CD4-positive, CD25-positive, alpha-beta regulatory T cell (primary cell): ENCODE data around the gene AP1AR. TPM values are rescaled to one million over a fixed set of nuclear protein-coding genes. Genes with fewer than 3 reads are reported as not detected.
A peak's percentile ranks its signal among the peaks of the same experiment; 100 is the strongest.

ENCODE experiments used
- ATAC-seq, 2 donors: fragments of 150-1000 bp; cut with Tn5 transposase; one replicate each; pipeline ENCODE4 v1.10.0; 2021; ENCODE audit warnings: low read depth in 2 of 2, moderate number of reproducible peaks in 2 of 2, moderate library complexity in 1 of 2
- DNase-seq, 3 donors: peaks; one replicate each; pipeline versions ENCODE4 v3.0.0 to v3.0.0-alpha.2; 2012 to 2022; ENCODE audit warnings: mixed read lengths in 1 of 3
- H3K27ac ChIP-seq: one replicate; pipeline ENCODE4 v1.7.0; 2013; ENCODE audit warnings: mild to moderate bottlenecking, low read length; ENCODE audit not compliant: insufficient read depth, poor library complexity, severe bottlenecking
- H3K27me3 ChIP-seq: one replicate; pipeline ENCODE4 v1.7.0; 2013; ENCODE audit warnings: low read length; ENCODE audit not compliant: control insufficient read depth, insufficient read depth
- H3K36me3 ChIP-seq: one replicate; pipeline ENCODE4 v1.7.0; 2013; ENCODE audit warnings: mild to moderate bottlenecking, low read length, moderate library complexity; ENCODE audit not compliant: control insufficient read depth, insufficient read depth
- H3K4me1 ChIP-seq: 2 replicates; pipeline ENCODE4 v1.7.0; 2013; ENCODE audit warnings: mild to moderate bottlenecking, low read length; ENCODE audit not compliant: insufficient read depth, control insufficient read depth, poor library complexity, severe bottlenecking
- H3K4me3 ChIP-seq: one replicate; pipeline ENCODE4 v1.7.0; 2013; ENCODE audit warnings: low read depth, mild to moderate bottlenecking, low read length, moderate library complexity
- H3K9me3 ChIP-seq, 2 experiments: 1 replicate in 1 of 2; 2 replicates in 1 of 2; pipeline ENCODE4 v1.7.0; 2013; ENCODE audit warnings: low read length in 2 of 2, mild to moderate bottlenecking in 1 of 2, moderate library complexity in 1 of 2; ENCODE audit not compliant: control insufficient read depth in 2 of 2
- H3K27ac Mint-ChIP-seq, 3 donors: one replicate each; pipeline ENCODE4 v1.8.0; 2020 to 2022; ENCODE audit warnings: mild to moderate bottlenecking in 3 of 3, mixed read lengths in 3 of 3, moderate library complexity in 2 of 3
- H3K27me3 Mint-ChIP-seq: one replicate; pipeline ENCODE4 v1.8.0; 2022; ENCODE audit warnings: mild to moderate bottlenecking, mixed read lengths
- H3K36me3 Mint-ChIP-seq: one replicate; pipeline ENCODE4 v1.8.0; 2020; ENCODE audit warnings: mixed read lengths
- H3K4me1 Mint-ChIP-seq, 4 donors: one replicate each; pipeline ENCODE4 v1.8.0; 2020 to 2022; ENCODE audit warnings: mixed read lengths in 4 of 4, mild to moderate bottlenecking in 1 of 4
- H3K4me3 Mint-ChIP-seq, 4 donors: one replicate each; pipeline ENCODE4 v1.8.0; 2020 to 2022; ENCODE audit warnings: mild to moderate bottlenecking in 4 of 4, mixed read lengths in 4 of 4, moderate library complexity in 3 of 4
- H3K9me3 Mint-ChIP-seq, 7 donors: one replicate each; pipeline ENCODE4 v1.8.0; 2020 to 2022; ENCODE audit warnings: mixed read lengths in 7 of 7, mild to moderate bottlenecking in 3 of 7, moderate library complexity in 2 of 7
- polyA plus RNA-seq, 4 donors: library from polyadenylated mRNA; unstranded; fragments of 300-500 nt; fragmentation: Illumina TruSeq; gene quantifications; one replicate each; pipeline ENCODE4 v1.2.3, GENCODE V29; 2021
- total RNA-seq: library from RNA; stranded (reverse); gene quantifications from one replicate; pipeline ENCODE4 v1.2.3, GENCODE V29; 2022

Gene AP1AR
- total and polyA plus RNA-seq, 5 donors from 2014 or later = 10.9 to 20.7 (median 19.6) TPM

DNA sequence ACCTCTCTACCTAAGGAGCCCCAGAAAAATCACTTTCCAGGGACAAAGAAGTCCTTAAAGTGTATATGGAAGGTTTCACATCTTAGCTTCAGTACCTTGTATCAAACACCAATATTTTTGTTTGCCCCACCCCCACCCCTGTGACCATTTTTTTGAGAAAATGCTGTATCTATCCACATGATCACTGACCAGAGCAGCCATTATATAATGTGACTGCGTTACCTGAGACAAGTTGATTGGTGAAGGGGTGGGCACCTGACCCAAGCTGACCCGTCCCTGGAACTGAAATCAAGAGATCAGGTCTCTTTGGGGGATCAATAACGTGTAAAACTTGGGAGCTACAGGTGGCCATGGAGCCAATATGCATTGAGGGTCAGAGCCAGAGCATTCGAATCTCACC, 43.4 kb downstream of the AP1AR start:
- peaks cover 0 to 3% (median 0%) of the 10 kb centered on the region in 7 donors for H3K9me3 Mint-ChIP-seq
- DNase-seq (no peak), ATAC-seq (no peak)
- no peaks in the 10 kb centered on the region for H3K27me3 Mint-ChIP-seq
- Histone ChIP-seq H3K27ac (no peak overlapping the region), H3K4me1 (peaks cover 13% of the 10 kb centered on the region), H3K4me3 (no peak overlapping the region), H3K36me3 (peaks cover 23% of the 10 kb centered on the region), H3K27me3 (no peaks in the 10 kb centered on the region), H3K9me3 (no peaks in the 10 kb centered on the region)
- peaks cover 13 to 56% (median 47%) of the 10 kb centered on the region in 4 donors for H3K4me1 Mint-ChIP-seq
- H3K36me3 Mint-ChIP-seq = peaks cover 27% of the 10 kb centered on the region
- no peak overlapping the region for H3K4me3 Mint-ChIP-seq
- H3K27ac Mint-ChIP-seq = peak overlapping the region in 1 of 3 donors; percentile 22

DNA sequence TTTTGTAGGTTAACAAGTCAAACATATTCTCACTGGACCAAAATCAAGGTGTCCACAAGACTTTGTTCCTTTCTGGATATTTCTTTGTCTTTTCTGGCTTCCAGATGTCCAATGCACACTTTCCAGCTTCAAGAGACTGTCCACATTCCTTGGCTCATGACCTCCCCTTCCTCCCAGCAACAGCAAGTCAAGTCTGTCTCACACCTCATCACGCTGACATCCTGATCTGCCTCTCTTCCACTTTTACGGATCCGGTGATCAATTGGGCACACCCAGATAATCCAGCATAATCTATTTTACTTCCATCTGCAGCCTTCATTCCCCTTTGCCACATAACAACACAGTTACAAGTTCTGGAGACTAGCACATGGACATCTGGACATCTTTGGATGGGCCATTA, 44.5 kb downstream of the AP1AR start:
- Mint-ChIP-seq H3K4me3 (no peak overlapping the region), H3K27me3 (no peaks in the 10 kb centered on the region), H3K36me3 (peaks cover 22% of the 10 kb centered on the region), H3K27ac (peak overlapping the region in 2 of 3 donors; percentile 49 to 72), H3K4me1 (peaks cover 13 to 68% (median 51%) of the 10 kb centered on the region in 4 donors), H3K9me3 (no peaks in the 10 kb centered on the region)
- H3K4me3 ChIP-seq = no peak overlapping the region
- no peak for DNase-seq
- H3K9me3 ChIP-seq = no peaks in the 10 kb centered on the region
- no peaks in the 10 kb centered on the region for H3K27me3 ChIP-seq
- peaks cover 23% of the 10 kb centered on the region for H3K36me3 ChIP-seq
- no peak overlapping the region for H3K27ac ChIP-seq
- H3K4me1 ChIP-seq = peaks cover 17% of the 10 kb centered on the region
- ATAC-seq = no peak

DNA sequence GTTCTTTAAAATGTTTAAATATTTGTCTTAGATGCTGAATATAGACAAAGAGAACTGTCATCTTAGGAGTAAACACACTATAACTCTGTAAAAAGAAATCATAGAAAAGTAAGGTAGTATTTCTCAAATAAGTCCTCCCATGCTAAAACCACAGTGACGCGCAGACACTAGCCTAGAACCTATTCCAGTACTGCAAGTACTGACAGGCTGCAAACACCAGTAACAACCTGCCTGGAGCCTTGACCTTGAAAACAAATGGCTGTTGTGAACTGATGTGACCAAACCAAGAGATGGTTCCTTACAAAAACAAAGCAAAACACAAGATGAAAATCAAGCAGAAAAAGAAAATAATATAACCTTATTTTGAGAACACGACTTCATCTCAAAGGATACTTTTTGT, 45.6 kb downstream of the AP1AR start:
- Histone ChIP-seq H3K9me3 (peaks cover 0 to 1% of the 10 kb centered on the region in 2 experiments), H3K27me3 (no peaks in the 10 kb centered on the region), H3K27ac (no peak overlapping the region), H3K4me1 (peaks cover 24% of the 10 kb centered on the region), H3K36me3 (peaks cover 27% of the 10 kb centered on the region), H3K4me3 (no peak overlapping the region)
- H3K4me3 Mint-ChIP-seq = peak overlapping the region in 1 of 4 donors; percentile 6
- DNase-seq (no peak), ATAC-seq (no peak)
- peak overlapping the region in 2 of 3 donors; percentile 43 to 61 for H3K27ac Mint-ChIP-seq
- H3K9me3 Mint-ChIP-seq = peaks cover 0 to 3% (median 0%) of the 10 kb centered on the region in 7 donors
- H3K4me1 Mint-ChIP-seq = peaks cover 13 to 74% (median 57%) of the 10 kb centered on the region in 4 donors
- peaks cover 25% of the 10 kb centered on the region for H3K36me3 Mint-ChIP-seq
- H3K27me3 Mint-ChIP-seq = no peaks in the 10 kb centered on the region

DNA sequence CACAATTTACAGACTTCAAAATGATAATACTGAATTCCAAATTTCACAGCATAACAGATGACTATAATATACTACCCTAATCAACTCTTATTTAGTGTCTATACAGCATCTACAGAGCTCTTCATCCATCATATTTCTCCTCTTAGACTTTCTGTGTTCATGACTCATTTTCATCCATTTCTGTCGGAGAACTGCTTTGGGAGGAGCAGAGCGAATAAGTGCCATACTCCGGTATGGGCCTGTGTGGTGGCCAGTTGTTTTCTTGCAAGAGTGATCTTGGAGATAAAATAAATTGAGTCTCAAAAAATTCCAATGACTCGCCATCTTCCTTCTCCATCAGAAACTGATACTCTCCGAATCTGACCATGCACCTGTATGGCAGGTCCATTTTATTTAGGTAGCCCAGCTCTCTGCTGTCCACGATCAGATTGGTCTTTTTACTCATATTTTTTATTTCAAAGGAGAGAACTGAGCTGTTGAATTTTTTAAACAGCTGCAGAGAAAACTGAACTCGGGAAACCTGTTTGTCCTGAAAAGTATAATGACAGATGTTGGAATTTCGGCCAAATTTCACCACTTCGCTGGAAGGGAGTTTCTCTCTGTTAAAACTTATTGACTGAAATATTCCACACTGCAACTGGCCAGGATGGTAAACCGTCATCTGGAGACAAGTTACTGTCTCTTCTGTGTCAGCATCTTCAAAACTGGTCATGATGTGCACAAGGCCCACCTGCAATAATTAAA, 46.3 kb downstream of the AP1AR start:
- peaks cover 0 to 3% of the 10 kb centered on the region in 2 experiments for H3K9me3 ChIP-seq
- peaks cover 31% of the 10 kb centered on the region for H3K4me1 ChIP-seq
- no peak overlapping the region for H3K27ac ChIP-seq
- ATAC-seq (no peak), DNase-seq (no peak)
- H3K27me3 Mint-ChIP-seq = no peaks in the 10 kb centered on the region
- H3K4me1 Mint-ChIP-seq = peaks cover 15 to 81% (median 63%) of the 10 kb centered on the region in 4 donors
- no peaks in the 10 kb centered on the region for H3K27me3 ChIP-seq
- H3K4me3 ChIP-seq = no peak overlapping the region
- H3K27ac Mint-ChIP-seq = peak overlapping the region in 2 of 3 donors; percentile 43 to 81
- H3K4me3 Mint-ChIP-seq = peak overlapping the region in 2 of 4 donors; percentile 6 to 29
- peaks cover 26% of the 10 kb centered on the region for H3K36me3 Mint-ChIP-seq
- H3K36me3 ChIP-seq = peaks cover 29% of the 10 kb centered on the region
- H3K9me3 Mint-ChIP-seq = peaks cover 0 to 3% (median 0%) of the 10 kb centered on the region in 7 donors

DNA sequence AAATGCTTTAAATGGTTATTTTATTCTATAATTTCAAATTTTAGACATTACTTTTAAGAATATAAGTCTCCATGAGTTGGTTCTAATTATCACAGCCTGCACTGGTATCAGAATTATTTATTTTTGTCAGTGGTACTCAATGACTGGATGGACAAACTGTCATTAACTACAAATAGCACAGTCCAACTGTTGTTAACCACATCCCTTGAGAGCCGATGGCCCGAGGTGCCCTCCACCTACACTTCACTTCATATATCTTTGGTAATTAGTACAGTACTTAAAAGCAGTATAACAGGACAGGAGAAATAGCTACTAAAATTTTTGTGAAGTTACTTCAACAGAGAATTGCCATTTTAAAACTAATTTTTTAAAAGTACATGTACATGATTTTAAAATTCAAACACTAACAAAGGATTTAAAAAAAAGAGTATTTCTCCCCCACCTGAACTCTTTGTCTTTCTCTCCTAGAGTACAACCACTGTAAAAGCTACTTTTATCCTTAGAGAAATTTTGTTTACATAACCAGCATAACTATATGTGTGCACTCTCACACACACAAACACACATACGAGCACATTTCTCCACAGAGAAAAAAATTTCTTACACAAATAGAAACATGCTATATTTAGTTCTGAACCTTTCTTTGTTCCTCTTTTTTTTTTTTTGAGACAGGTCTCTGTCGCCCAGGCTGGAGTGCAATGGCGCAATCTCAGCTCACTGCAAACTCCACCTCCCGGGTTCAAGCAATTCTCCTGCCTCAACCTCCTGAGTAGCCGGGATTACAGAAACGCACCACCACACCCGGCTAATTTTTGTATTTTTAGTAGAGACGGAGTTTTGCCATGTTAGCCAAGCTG, 47.7 kb downstream of the AP1AR start:
- no peak for DNase-seq
- Mint-ChIP-seq H3K4me1 (peaks cover 22 to 81% (median 68%) of the 10 kb centered on the region in 4 donors), H3K4me3 (peak overlapping the region; percentile 17 to 69 (median 50)), H3K27ac (peak overlapping the region; percentile 43 to 93 (median 88)), H3K27me3 (no peaks in the 10 kb centered on the region), H3K9me3 (peaks cover 0 to 3% (median 0%) of the 10 kb centered on the region in 7 donors), H3K36me3 (peaks cover 31% of the 10 kb centered on the region)
- Histone ChIP-seq H3K4me3 (peak overlapping the region; percentile 49), H3K9me3 (peaks cover 0 to 3% of the 10 kb centered on the region in 2 experiments), H3K27ac (peak overlapping the region; percentile 50), H3K27me3 (no peaks in the 10 kb centered on the region), H3K36me3 (peaks cover 29% of the 10 kb centered on the region), H3K4me1 (peaks cover 39% of the 10 kb centered on the region)
- no peak for ATAC-seq

DNA sequence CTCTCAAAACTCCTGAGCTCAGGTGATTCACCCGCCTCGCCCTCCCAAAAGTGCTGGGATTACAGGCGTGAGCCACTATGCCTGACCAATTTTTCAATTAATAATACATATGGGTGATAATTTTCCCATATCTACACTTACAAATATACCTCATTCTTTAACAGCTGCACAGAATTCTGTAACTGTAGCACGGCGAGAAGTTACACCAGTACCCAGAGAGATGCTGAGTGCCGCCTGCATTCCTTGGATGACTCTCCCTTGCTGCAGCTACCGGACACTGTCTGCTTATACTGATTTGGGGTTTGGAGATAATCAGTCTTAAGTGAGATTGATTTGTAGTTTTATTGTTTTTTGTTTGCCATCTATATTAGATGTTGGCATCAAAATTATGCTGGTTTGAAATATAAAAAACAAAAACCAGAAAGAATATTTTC, 48.3 kb downstream of the AP1AR start:
- peaks cover 27 to 80% (median 68%) of the 10 kb centered on the region in 4 donors for H3K4me1 Mint-ChIP-seq
- peaks cover 27% of the 10 kb centered on the region for H3K36me3 ChIP-seq
- H3K4me3 ChIP-seq = peak overlapping the region; percentile 49
- no peaks in the 10 kb centered on the region for H3K27me3 Mint-ChIP-seq
- peaks cover 45% of the 10 kb centered on the region for H3K4me1 ChIP-seq
- peaks cover 0 to 3% (median 0%) of the 10 kb centered on the region in 7 donors for H3K9me3 Mint-ChIP-seq
- H3K4me3 Mint-ChIP-seq = peak overlapping the region; percentile 15 to 86 (median 54)
- H3K27ac Mint-ChIP-seq = peak overlapping the region; percentile 15 to 47 (median 30)
- H3K27ac ChIP-seq = no peak overlapping the region
- peaks cover 31% of the 10 kb centered on the region for H3K36me3 Mint-ChIP-seq
- DNase-seq = no peak
- peaks cover 0 to 3% of the 10 kb centered on the region in 2 experiments for H3K9me3 ChIP-seq
- no peaks in the 10 kb centered on the region for H3K27me3 ChIP-seq
- ATAC-seq = no peak

DNA sequence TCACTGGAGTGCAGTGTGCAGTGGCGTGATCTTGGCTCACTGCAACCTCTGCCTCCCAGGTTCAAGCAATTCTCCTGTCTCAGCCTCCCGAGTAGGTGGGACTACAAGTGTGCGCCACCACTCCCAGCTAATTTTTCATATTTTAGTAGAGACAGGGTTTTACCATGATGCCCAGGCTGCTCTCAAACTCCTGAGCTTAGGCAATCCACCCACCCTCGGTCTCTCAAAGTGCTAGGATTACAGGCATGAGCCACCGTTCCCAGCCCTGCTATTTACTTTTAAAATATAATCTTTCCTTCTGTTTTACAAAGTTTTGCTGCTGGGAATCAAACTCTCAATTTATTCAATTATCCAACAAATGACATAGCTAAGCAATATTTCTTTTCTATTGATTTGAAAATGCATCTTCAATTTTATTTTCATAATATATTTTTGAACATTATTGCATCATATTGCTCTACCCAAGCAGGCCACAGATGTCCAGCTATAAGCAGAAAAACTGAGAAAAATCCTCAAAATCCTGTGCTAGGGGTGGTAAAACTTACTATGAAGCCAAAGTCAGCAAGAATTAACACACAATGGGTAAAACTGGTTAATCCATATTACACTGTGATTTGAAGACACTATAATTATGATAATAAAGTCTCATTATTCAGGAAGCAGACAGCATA, 48.9 kb downstream of the AP1AR start:
- DNase-seq = no peak
- Mint-ChIP-seq H3K4me1 (peaks cover 27 to 77% (median 66%) of the 10 kb centered on the region in 4 donors), H3K27ac (peak overlapping the region in 2 of 3 donors; percentile 30 to 34), H3K27me3 (no peaks in the 10 kb centered on the region), H3K4me3 (peak overlapping the region in 3 of 4 donors; percentile 11 to 86 (median 15)), H3K36me3 (peaks cover 31% of the 10 kb centered on the region), H3K9me3 (peaks cover 0 to 3% (median 0%) of the 10 kb centered on the region in 7 donors)
- H3K36me3 ChIP-seq = peaks cover 22% of the 10 kb centered on the region
- peak overlapping the region; percentile 7 for H3K27ac ChIP-seq
- no peaks in the 10 kb centered on the region for H3K27me3 ChIP-seq
- H3K4me3 ChIP-seq = peak overlapping the region; percentile 49
- no peak for ATAC-seq
- H3K4me1 ChIP-seq = peaks cover 49% of the 10 kb centered on the region
- H3K9me3 ChIP-seq = peaks cover 0 to 3% of the 10 kb centered on the region in 2 experiments
